Gastroesophageal sphincter (tissue), 4 donors: Measurements from ENCODE around the gene IL2RA. TPM values are rescaled to one million over a fixed set of nuclear protein-coding genes. Genes with fewer than 3 reads are reported as not detected.
A peak's percentile ranks its signal among the peaks of the same experiment; 100 is the strongest.

Experiments used
- ATAC-seq: fragments of 150-250 bp; one replicate; pipeline ENCODE4 v1.9.1; 2016; ENCODE audit warnings: mild to moderate bottlenecking, moderate library complexity
- H3K27ac ChIP-seq, 4 donors: fragments of 200-600 bp; sonication (generic) in 3 of 4; 1 replicate in 3 of 4; 2 replicates in 1 of 4; pipeline ENCODE4 v1.5.1; 2016 to 2019
- H3K27me3 ChIP-seq: fragments of 200-600 bp; sonication (generic); one replicate; pipeline ENCODE4 v1.5.1; 2019
- H3K36me3 ChIP-seq, 2 donors: fragments of 200-600 bp; sonication (generic); one replicate each; pipeline ENCODE4 v1.5.1; 2019; ENCODE audit warnings: control low read depth in 1 of 2
- H3K4me1 ChIP-seq, 3 donors: fragments of 200-600 bp; sonication (generic); 1 replicate in 2 of 3; 2 replicates in 1 of 3; pipeline ENCODE4 v1.5.1; 2016 to 2019; ENCODE audit warnings: control low read depth in 2 of 3
- H3K4me3 ChIP-seq, 2 donors: fragments of 200-600 bp; sonication (generic); one replicate each; pipeline ENCODE4 v1.5.1; 2019; ENCODE audit warnings: mild to moderate bottlenecking in 1 of 2, moderate library complexity in 1 of 2
- H3K9me3 ChIP-seq, 3 donors: fragments of 200-600 bp; sonication (generic); one replicate each; pipeline ENCODE4 v1.5.1; 2017 to 2019; ENCODE audit warnings: control low read depth in 2 of 3
- CTCF ChIP-seq, 4 experiments: fragments of 200-600 bp in 2 of 4; fragments of 450-650 bp in 2 of 4; sonication (generic) in 1 of 4; IDR thresholded peaks; one replicate each; pipeline ENCODE4 v1.5.1; 2017 to 2019; ENCODE audit warnings: antibody characterized with exemption in 4 of 4, mild to moderate bottlenecking in 2 of 4, moderate library complexity in 2 of 4
- EP300 ChIP-seq: sonication (generic); formaldehyde crosslinking; IDR thresholded peaks from one replicate; pipeline ENCODE4 v1.6.1; 2017; ENCODE audit warnings: antibody characterized with exemption, mild to moderate bottlenecking
- POLR2A ChIP-seq, 2 donors: fragments of 450-650 bp; IDR thresholded peaks; one replicate each; pipeline ENCODE4 v1.6.1; 2017; ENCODE audit warnings: antibody characterized with exemption in 2 of 2, mild to moderate bottlenecking in 2 of 2, moderate library complexity in 1 of 2
- POLR2AphosphoS5 ChIP-seq: sonication (generic); formaldehyde crosslinking; IDR thresholded peaks from one replicate; pipeline ENCODE4 v1.6.1; 2017; ENCODE audit warnings: antibody characterized with exemption
- WGBS, 2 donors: methylation state at CpG; one replicate each; pipeline ENCODE4 v1.1.5; 2018; ENCODE audit warnings: low coverage in 1 of 2; 5-methylcytosine and 5-hydroxymethylcytosine counted together
- total RNA-seq, 4 donors: library from RNA; depleted of rRNA; stranded (reverse); fragments of >200 nt; gene quantifications; one replicate each; pipeline ENCODE4 v1.1.0, GENCODE V29; 2016

The IL2RA gene
- total RNA-seq, result 10 to 100 TPM in 1 of 4 donors, under 1 TPM in 3; 0.31 to 16.3 (median 0.50) TPM

- TF ChIP-seq CTCF (IDR thresholded peaks at IDR 0.05) (no peak), POLR2AphosphoS5 (no peak), POLR2A (IDR thresholded peaks at IDR 0.05) (no peak), EP300 (no peak)
- WGBS, 2 donors, result 81 to 89% methylated on average over 3 to 13 of the region's 18 CpGs
- H3K4me3 ChIP-seq, result peak within 1 kb of the TSS in 1 of 2 donors; percentile 26
- no peaks in the 10 kb centered on the region for H3K9me3 ChIP-seq
- no peak for ATAC-seq
- no peaks in the 10 kb centered on the region for H3K36me3 ChIP-seq
- H3K4me1 ChIP-seq, result peaks cover 0 to 7% (median 0%) of the 10 kb centered on the region in 3 donors
- H3K27me3 ChIP-seq, result peaks cover 5% of the 10 kb centered on the region
- H3K27ac ChIP-seq, result no peak within 1 kb of the TSS
Observed at GRCh38 chr10:6062101-6062771, at the start of gene IL2RA. Gene IL2RA (minus strand): TSS chr10:6062367. CDS start chr10:6062151, 216 bp downstream.

GRCh38 chr10:6110136-6110535 lies 48.0 kb upstream of the IL2RA start:
- H3K27me3 ChIP-seq, result no peaks in the 10 kb centered on the region
- no peak overlapping the region for H3K4me3 ChIP-seq
- WGBS, 2 donors, result 77 to 82% methylated on average over 5 of the region's 5 CpGs
- peaks cover 0 to 18% (median 0%) of the 10 kb centered on the region in 3 donors for H3K4me1 ChIP-seq
- no peaks in the 10 kb centered on the region for H3K9me3 ChIP-seq
- TF ChIP-seq EP300 (no peak), CTCF (IDR thresholded peaks at IDR 0.05) (no peak), POLR2AphosphoS5 (no peak), POLR2A (IDR thresholded peaks at IDR 0.05) (no peak)
- H3K36me3 ChIP-seq, result peaks cover 0 to 97% of the 10 kb centered on the region in 2 donors
- H3K27ac ChIP-seq, result no peak overlapping the region
- no peak for ATAC-seq

GRCh38 chr10:6109444-6109775 lies 47.2 kb upstream of the IL2RA start:
- H3K27me3 ChIP-seq, result no peaks in the 10 kb centered on the region
- H3K36me3 ChIP-seq, result peaks cover 0 to 95% of the 10 kb centered on the region in 2 donors
- H3K4me1 ChIP-seq, result peaks cover 0 to 12% (median 0%) of the 10 kb centered on the region in 3 donors
- no peaks in the 10 kb centered on the region for H3K9me3 ChIP-seq
- no peak overlapping the region for H3K4me3 ChIP-seq
- 78 to 85% methylated on average over 6 to 7 of the region's 7 CpGs for WGBS, 2 donors
- TF ChIP-seq CTCF (IDR thresholded peaks at IDR 0.05) (no peak), POLR2AphosphoS5 (no peak), POLR2A (IDR thresholded peaks at IDR 0.05) (no peak), EP300 (no peak)
- ATAC-seq, result no peak
- no peak overlapping the region for H3K27ac ChIP-seq

GRCh38 chr10:6108631-6109443 lies 46.7 kb upstream of the IL2RA start:
- no peaks in the 10 kb centered on the region for H3K9me3 ChIP-seq
- no peak overlapping the region for H3K27ac ChIP-seq
- ATAC-seq, result no peak
- WGBS, 2 donors, result 39 to 40% methylated on average over 12 of the region's 12 CpGs
- H3K4me3 ChIP-seq, result no peak overlapping the region
- no peak for TF ChIP-seq EP300
- TF ChIP-seq POLR2A (IDR thresholded peaks at IDR 0.05), result no peak
- TF ChIP-seq CTCF (IDR thresholded peaks at IDR 0.05), result peak; percentile 71 to 84 (median 79)
- H3K27me3 ChIP-seq, result no peaks in the 10 kb centered on the region
- H3K36me3 ChIP-seq, result peaks cover 0 to 94% of the 10 kb centered on the region in 2 donors
- H3K4me1 ChIP-seq, result peaks cover 0 to 16% (median 0%) of the 10 kb centered on the region in 3 donors
